CMK (cell line): ENCODE data around the gene GAREM1.
"Not testable (repeated sequence)": the region's sequence is repeated elsewhere in the genome, so short reads cannot be mapped to it uniquely, and the experiment has no call there.

Source experiments
- DNase-seq: peaks from one replicate; pipeline ENCODE4 v3.0.0-alpha.2; 2010; ENCODE audit warnings: low read depth

The GAREM1 gene

GRCh38 chr18:32326450-32327308 is 144.0 kb downstream of the GAREM1 start:
- DNase-seq, result no peak

DNA sequence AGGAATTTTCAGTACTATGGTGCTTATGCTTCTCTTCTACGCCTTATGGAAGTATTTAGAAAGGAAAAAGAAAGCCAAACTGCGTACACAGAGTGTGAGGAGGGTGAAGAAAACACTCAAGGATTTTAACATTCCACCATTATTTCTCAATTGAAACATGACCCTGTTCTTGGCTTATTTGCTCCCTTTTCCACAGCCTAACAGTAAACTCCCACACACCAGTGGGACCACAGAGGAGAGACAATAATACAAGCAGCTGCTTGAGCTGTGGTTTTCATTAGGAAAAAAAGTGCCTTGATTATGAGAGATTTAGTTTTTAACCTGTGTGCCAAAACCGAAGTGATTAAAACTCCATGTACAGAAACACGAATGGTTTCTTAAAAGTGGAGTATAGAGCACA is 146.5 kb downstream of the GAREM1 start:
- DNase-seq, result no peak

- DNase-seq, result no peak
Observed at GRCh38 chr18:32321826-32322225, 148.9 kb downstream of the GAREM1 start.

DNA sequence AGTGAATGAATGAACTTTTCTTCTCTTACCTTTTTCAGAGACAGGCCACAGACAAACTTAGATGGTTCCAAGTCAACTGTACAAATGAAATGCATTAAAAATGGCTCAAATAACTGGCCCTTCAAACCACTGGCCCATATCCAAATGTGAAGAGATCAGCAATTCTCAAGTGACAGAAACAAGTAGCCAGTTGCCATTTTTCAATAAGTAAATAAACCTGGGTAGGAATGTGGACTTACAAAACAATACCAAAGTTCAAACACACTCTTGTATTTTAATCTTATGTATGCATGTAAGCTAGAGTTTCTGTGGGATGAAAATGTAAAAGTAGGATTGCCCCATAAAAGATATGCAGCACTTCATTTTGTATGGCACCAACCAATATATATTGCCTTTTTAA is 151.6 kb downstream of the GAREM1 start:
- no peak for DNase-seq

- DNase-seq, result no peak
Observed at GRCh38 chr18:32318581-32318980, 152.1 kb downstream of the GAREM1 start.

- no peak for DNase-seq
Observed at GRCh38 chr18:32317651-32318050, 153.0 kb downstream of the GAREM1 start.

DNA sequence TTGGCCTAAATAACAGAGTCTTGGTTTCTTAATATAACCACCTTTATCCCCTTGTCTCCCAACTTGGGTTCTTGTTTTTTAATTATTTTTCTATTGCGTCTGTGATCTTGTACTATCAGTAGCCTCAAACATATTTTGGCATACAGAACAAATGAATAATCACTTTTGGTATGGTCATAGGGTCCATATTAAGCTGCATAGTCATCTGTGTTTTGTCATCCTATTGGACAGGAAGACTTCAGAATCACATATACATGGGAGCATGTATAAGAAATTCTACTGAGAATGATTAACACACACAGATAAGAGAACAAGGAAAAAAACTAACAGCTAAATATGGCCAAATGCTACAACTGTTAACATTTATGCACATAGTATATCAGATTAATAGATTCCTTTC is 154.8 kb downstream of the GAREM1 start:
- DNase-seq, result no peak

- no peak for DNase-seq
Observed at GRCh38 chr18:32310774-32311173, 159.9 kb downstream of the GAREM1 start.

GRCh38 chr18:32310101-32310500 is 160.6 kb downstream of the GAREM1 start:
- DNase-seq, result no peak

- no peak for DNase-seq
Observed at GRCh38 chr18:32308493-32309120, 162.1 kb downstream of the GAREM1 start.

- no peak for DNase-seq
Observed at GRCh38 chr18:32303400-32303799, 167.3 kb downstream of the GAREM1 start.

GRCh38 chr18:32302806-32303205 is 167.9 kb downstream of the GAREM1 start:
- DNase-seq, result no peak

GRCh38 chr18:32301976-32302743 is 168.5 kb downstream of the GAREM1 start:
- DNase-seq, result no peak

- no peak for DNase-seq
Observed at GRCh38 chr18:32301361-32301760, 169.3 kb downstream of the GAREM1 start.

DNA sequence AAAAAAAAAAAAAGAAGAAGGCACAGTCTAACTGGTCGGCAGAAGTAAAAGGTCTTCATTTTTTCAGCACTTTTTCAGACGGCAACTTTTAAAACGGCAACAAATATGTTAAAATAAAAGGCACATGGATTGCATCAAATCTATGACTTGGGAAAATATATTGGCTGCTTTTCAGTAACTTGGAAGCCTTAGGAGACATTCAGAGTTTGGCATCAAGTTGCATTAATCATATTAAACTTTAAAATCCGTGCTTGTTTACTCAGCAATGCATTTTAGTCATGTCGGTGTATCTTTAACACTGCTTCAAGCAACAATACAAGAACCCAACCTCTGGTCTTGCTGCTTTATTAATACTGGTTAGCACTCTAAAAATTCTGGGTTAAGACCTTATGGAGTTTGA is 169.8 kb downstream of the GAREM1 start:
- DNase-seq, result no peak

DNA sequence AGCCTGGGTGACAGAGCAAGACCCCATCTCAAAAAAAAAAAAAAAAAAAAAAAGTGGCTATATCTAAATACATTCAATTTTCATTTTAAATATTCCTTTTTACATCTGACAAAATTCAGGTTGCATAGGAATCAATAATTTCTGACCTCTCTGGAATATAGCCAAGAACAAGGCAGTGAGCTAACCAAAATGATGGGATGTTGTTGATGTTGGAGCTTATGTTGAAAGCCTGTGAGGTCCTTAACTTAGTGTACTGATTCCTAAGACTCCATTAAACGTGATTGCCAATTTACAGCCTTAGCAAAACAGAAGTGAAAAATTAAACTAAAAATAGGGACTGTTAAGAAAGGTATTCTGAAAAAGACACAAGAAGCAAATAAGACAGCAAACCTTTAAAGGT is 171.2 kb downstream of the GAREM1 start:
- no peak for DNase-seq

DNA sequence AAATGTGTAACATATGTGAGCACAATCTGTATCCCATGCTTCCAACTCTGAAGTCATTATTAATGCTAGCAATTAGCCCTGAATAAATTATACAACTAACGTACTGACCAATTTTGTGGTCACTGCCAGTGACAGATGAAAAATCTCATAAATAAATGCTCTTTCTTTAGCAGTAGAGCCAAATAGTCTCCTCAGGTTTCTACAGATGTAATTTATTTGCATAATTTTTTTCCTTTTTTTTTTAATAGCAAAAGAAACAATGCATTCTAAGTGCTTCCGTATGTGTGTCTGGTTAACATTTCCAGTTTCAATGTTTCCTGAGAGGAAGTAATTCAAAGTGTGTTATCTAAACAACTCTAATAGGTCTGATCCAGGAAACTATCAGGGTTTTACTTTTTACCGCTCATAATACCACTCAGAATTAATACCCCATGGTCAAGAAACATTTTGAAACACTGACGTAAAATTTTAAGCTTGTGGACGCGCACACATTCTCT is 172.5 kb downstream of the GAREM1 start:
- no peak for DNase-seq

- no peak for DNase-seq
Observed at GRCh38 chr18:32297579-32298170, 173.0 kb downstream of the GAREM1 start.

DNA sequence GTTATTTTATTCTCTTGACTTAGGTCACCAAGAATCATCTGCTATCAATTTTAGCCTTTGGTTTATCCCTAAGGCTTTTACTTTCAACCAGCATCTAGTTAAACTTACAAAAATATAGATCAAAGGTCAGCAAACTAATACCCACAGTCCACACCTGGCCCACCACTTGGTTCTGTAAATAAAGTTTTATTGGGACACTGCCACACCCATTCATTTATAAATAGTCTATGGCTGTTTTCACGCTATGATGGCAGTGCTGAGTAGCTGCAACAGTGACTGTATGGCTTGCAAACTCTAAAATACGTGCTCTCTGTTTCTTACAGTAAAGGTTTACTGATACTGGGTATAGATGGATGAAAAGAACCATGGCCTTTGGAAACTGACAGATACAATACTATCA is 173.8 kb downstream of the GAREM1 start:
- DNase-seq, result no peak

- no peak for DNase-seq
Observed at GRCh38 chr18:32295604-32296003, 175.1 kb downstream of the GAREM1 start.

GRCh38 chr18:32293107-32293506 is 177.6 kb downstream of the GAREM1 start:
- DNase-seq, result no peak

GRCh38 chr18:32291623-32292022 is 179.1 kb downstream of the GAREM1 start:
- DNase-seq, result not testable (repeated sequence)
